HG02571 (cell line): ENCODE measurements around the gene ZNF611.
"Not testable (repeated sequence)": the region's sequence is repeated elsewhere in the genome, so short reads cannot be mapped to it uniquely, and the experiment has no call there.

ENCODE experiments used
- ATAC-seq: cut with Tn5 transposase; IDR thresholded peaks from one replicate; pipeline ENCODE4 v1.9.1; 2021; ENCODE audit warnings: mild to moderate bottlenecking, moderate library complexity; ENCODE audit not compliant: unreplicated experiment

The ZNF611 gene

DNA sequence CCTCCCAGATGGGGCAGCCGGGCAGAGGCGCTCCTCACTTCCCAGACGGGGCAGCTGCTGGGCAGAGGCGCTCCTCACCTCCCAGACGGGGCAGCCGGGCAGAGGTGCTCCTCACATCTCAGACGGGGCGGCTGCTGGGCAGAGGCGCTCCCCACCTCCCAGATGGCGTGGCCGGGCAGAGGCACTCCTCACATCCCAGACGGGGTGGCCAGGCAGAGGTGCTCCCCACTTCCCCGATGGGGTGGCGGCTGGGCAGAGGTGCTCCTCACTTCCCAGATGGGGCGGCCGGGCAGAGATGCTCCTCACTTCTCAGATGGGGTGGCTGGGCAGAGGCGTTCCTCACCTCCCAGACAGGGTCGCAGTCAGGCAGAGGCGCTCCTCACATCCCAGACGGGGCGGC lies 14.3 kb downstream of the ZNF611 start:
- ATAC-seq: not testable (repeated sequence)

GRCh38 chr19:52716522-52716921 lies 18.3 kb downstream of the ZNF611 start:
- ATAC-seq: no peak

DNA sequence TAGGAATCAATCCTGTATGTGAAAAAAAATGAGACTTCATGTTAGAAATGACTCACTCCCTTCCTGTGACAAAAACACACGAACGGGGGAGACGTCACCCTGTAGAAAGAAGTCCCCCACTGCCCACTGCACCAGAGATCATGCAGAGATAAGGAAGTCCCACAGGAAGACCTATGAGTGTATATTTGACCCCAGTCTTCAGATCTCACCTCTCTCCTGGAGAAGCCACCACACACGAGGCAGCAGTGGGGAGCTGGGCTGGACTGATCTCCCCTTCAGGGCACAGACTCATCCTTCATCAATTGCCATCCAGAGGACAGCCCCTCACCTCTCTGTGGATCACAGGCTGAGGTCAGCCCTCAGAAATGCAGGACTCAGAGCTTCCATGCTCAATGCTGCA lies 18.9 kb downstream of the ZNF611 start:
- not testable (repeated sequence) for ATAC-seq

DNA sequence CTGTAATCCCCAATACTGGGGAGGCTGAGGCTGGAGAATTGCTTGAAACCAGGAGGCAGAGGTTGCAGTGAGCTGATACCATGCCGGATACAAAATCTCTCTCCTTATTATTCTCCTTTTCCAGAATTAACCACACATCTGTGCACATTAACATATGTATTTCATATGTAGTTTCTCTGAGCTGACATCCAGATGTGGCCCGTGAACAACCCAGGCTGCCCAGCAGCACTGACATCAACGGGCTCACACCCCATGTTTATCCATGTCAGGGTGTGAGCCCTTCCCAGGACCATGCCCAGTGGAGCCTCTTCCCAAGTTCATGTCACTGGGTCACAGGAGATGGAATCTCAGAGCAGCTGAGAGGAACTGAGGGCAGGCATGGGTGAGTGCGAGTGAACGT lies 19.5 kb downstream of the ZNF611 start:
- not testable (repeated sequence) for ATAC-seq

DNA sequence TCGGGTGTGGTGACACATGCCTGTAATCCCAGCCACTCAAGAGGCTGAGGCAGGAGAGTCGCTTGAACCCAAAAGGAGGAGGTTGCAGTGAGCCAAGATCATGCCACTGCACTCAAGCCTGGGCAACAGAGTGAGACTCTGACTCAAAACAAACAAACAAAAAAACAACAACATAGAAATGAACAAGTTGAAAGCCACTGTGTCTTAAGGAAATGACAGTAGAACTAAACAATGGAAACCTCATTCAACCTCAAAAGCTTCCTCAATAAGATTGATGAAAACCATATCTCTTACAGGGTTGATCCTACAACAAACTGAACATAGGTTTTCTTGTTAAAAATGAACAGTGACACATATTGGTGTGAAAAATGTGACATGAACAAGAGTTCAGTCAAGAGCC lies 21.8 kb downstream of the ZNF611 start:
- ATAC-seq: not testable (repeated sequence)

DNA sequence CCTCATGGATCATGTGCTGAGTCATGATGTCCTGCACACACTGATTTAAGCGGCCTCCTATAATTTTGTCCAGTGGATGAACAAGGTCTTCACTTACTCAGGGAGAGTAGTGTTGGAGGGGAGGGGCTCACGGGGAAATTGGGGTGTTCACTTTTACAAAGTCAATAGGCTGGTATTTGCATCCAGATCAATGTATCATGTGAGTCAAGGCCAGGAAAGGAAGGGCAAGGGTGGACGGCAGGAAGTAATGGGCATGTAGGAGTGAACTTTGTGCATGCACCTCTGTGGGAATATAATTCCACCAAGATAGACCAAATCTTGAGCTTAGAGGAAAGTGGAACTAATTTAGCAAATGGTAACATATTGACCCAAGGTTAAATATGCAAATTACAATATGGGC lies 23.2 kb downstream of the ZNF611 start:
- not testable (repeated sequence) for ATAC-seq

- ATAC-seq: no peak
These were observed 24.3 kb downstream of the ZNF611 start for GRCh38 chr19:52710538-52710937.

DNA sequence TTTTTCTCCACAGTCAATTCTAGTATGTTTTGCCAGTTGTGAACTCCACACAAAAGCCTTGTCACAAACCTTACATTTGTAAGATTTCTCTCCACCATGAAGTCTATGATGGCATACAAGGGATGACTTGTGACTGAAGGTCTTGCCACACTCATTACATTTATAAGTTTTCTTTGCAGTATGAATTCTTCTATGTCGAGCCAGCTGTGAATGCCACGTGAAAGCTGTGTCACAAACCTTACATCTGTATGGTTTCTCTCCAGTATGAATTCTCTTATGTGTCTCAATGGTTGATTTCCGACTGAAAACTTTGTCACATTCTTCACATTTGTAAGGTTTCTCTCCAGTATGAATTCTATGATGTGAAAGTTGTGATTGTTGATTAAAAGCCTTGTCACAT lies 29.2 kb downstream of the ZNF611 start:
- ATAC-seq: not testable (repeated sequence)

- no peak for ATAC-seq
These were observed 30.9 kb downstream of the ZNF611 start for GRCh38 chr19:52703917-52704316.

DNA sequence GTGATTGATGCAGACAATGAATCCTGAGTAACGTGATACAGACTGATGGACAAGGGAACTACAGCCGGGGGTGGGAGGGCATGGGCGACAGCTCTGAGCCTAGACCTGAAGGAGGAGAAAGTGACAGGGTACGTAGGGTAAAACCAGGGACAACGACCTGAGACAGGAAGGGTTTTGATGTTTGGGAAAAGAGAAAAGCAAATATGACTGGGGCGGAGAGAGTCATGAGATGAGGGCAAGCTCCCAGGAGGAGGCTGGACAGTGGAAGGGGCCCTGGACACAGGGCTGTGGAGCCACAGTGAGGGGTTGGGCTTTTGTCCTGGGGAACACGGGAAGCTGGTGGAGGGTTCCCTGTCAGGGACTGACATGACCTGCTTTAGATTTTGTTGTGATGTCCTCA lies 34.2 kb downstream of the ZNF611 start:
- ATAC-seq: no peak

- not testable (repeated sequence) for ATAC-seq
These were observed 35.3 kb downstream of the ZNF611 start for GRCh38 chr19:52699555-52699954.

GRCh38 chr19:52695996-52696395 lies 38.8 kb downstream of the ZNF611 start:
- no peak for ATAC-seq

GRCh38 chr19:52694921-52695320 lies 39.9 kb downstream of the ZNF611 start:
- ATAC-seq: no peak

GRCh38 chr19:52694281-52694680 lies 40.6 kb downstream of the ZNF611 start:
- not testable (repeated sequence) for ATAC-seq

DNA sequence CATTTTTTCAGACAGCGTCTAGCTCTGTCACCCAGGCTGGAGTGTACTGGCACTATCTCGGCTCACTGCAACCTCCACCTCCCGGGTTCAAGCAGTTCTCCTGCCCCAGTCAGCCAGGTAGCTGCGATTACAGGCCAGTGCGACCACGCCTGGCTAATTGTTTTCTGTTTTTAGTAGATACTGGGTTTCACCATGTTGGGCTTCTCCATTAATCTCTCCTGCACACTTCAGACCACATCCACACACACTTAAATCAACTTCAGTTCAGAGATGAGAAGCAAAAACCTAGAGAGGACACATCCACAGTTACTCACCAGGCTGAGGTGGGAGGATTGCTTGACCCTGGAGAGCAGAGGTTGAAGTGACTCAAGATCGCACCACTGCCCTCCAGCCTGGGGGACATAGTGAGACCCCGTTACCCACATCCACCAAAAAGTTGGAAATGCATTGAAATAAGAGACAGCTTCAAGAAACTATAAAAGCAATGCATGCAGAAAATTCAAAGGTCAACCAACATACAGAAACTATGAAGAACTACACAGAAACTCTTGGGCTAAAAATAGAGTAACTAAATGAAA lies 42.3 kb downstream of the ZNF611 start:
- ATAC-seq: no peak

DNA sequence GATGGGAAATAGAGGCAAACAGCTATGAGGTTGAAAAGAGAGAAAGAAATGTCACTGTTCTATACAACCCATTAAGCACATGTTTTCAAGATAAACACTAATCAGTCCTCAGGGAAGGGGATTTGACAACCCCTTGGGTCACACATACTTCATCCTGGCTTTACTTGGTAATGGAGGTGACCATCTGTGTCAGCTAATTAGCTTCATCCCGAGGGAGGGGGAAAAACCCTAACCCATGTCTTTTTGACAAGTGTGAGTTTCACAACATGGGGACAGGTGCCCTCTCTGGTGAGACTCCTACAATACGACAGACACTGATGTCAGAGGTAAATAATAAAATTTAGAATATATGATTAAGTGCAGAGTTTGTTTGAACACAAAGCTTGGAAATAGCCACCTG lies 43.1 kb downstream of the ZNF611 start:
- no peak for ATAC-seq

- ATAC-seq: no peak
These were observed 43.6 kb downstream of the ZNF611 start for GRCh38 chr19:52691215-52691610.

DNA sequence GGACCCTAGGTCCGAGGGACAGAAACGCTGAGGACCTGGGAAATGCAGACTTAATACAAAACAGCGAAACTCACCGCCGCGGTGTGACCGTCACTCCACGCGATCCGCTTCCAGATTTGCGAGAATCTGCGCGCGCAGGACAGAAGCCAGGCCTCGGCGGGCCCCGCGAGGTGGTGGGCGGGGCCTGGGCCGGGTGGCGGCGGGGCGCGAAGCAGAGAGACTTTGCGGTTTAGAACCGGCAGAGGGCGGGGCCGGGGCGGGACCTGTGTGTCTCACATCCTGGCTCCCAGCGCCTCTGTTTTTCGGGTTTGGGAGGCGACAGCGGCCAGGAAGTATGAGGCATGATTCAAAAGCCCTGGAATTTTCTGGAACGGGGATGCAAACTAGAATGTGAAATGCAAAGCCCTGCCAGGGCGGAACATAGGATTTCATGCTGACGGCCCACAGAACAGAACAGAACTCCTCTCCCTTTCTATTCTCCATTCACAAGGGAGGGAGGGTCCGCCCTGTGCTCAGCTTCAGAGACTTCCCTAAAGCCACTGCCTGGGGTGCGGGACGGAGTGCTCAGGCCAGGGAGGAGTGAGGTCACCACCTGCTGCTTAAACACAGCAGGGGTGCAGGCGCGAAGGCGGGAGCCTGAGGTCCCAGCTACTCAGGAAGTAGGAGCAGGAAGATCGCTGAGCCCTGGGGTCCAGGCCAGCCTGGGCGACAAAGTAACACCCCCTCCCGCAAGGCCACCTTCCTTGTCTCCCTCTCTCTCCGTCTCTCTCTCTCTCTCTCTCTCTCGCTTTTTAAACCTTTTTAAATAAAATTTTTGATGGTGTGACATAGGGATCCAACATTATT lies 44.3 kb downstream of the ZNF611 start:
- peak; percentile 93 for ATAC-seq

GRCh38 chr19:52689843-52690368 lies 44.9 kb downstream of the ZNF611 start:
- ATAC-seq: peak; percentile 28

GRCh38 chr19:52688925-52689796 lies 45.7 kb downstream of the ZNF611 start:
- not testable (repeated sequence) for ATAC-seq

- ATAC-seq: no peak
These were observed 46.5 kb downstream of the ZNF611 start for GRCh38 chr19:52688335-52688734.
